SK-N-SH treated with all-trans-retinoic acid at 6 μM for 48 hours (cell line): ENCODE results near the gene RTCB.
A peak's percentile ranks its signal among the peaks of the same experiment; 100 is the strongest.

ENCODE experiments used
- ATAC-seq: fragments of 200-7000 bp; cut with Tn5 transposase; 3 replicates; pipeline ENCODE4 v1.9.1; 2020; ENCODE audit warnings: mild to moderate bottlenecking, moderate library complexity
- BACH2 ChIP-seq: fragments of 250-450 bp; sonication (Bioruptor Pico); IDR thresholded peaks from 2 replicates; pipeline ENCODE4 v1.9.0; 2021; ENCODE audit warnings: mild to moderate bottlenecking, borderline replicate concordance
- CREB5 ChIP-seq: fragments of 250-450 bp; sonication (Bioruptor Pico); IDR thresholded peaks from 2 replicates; pipeline ENCODE4 v1.5.1; 2020; ENCODE audit warnings: low read depth, mild to moderate bottlenecking, moderate library complexity
- CSDC2 ChIP-seq: fragments of 250-450 bp; sonication (Bioruptor Pico); IDR thresholded peaks from 2 replicates; pipeline ENCODE4 v1.5.0; 2020; ENCODE audit warnings: mild to moderate bottlenecking, moderate library complexity
- CSRNP3 ChIP-seq: fragments of 250-450 bp; sonication (Bioruptor Pico); IDR thresholded peaks from 2 replicates; pipeline ENCODE4 v1.5.1; 2021; ENCODE audit warnings: mild to moderate bottlenecking, moderate library complexity
- ESRRG ChIP-seq: fragments of 250-450 bp; sonication (Bioruptor Pico); IDR thresholded peaks from 2 replicates; pipeline ENCODE4 v1.6.1; 2021; ENCODE audit warnings: mild to moderate bottlenecking
- GLIS3 ChIP-seq: fragments of 250-450 bp; sonication (Bioruptor Pico); IDR thresholded peaks from 2 replicates; pipeline ENCODE4 v1.5.0; 2020; ENCODE audit warnings: mild to moderate bottlenecking, moderate library complexity
- ISL1 ChIP-seq: fragments of 250-450 bp; sonication (Bioruptor Pico); IDR thresholded peaks from 2 replicates; pipeline ENCODE4 v2.1.2; 2022; ENCODE audit warnings: mild to moderate bottlenecking, moderate library complexity
- OSR1 ChIP-seq: fragments of 250-450 bp; sonication (Bioruptor Pico); IDR thresholded peaks from 2 replicates; pipeline ENCODE4 v1.8.0; 2022; ENCODE audit warnings: moderate library complexity, mild to moderate bottlenecking, inconsistent platforms
- PPARA ChIP-seq: fragments of 250-450 bp; sonication (Bioruptor Pico); IDR thresholded peaks from 2 replicates; pipeline ENCODE4 v1.5.0; 2020; ENCODE audit warnings: mild to moderate bottlenecking, borderline replicate concordance
- SNAI2 ChIP-seq: fragments of 250-450 bp; sonication (Bioruptor Pico); IDR thresholded peaks from 2 replicates; pipeline ENCODE4 v1.5.0; 2020; ENCODE audit warnings: mild to moderate bottlenecking, moderate library complexity
- TCF4 ChIP-seq: fragments of 250-450 bp; sonication (Bioruptor Pico); IDR thresholded peaks from 2 replicates; pipeline ENCODE4 v1.8.0; 2021; ENCODE audit warnings: mild to moderate bottlenecking, moderate library complexity, borderline replicate concordance
- TOX ChIP-seq: fragments of 250-450 bp; sonication (Bioruptor Pico); IDR thresholded peaks from 2 replicates; pipeline ENCODE4 v1.8.0; 2021; ENCODE audit warnings: mild to moderate bottlenecking, moderate library complexity, borderline replicate concordance
- TSHZ2 ChIP-seq: fragments of 250-450 bp; sonication (Bioruptor Pico); IDR thresholded peaks from 2 replicates; pipeline ENCODE4 v1.5.0; 2020; ENCODE audit warnings: mild to moderate bottlenecking, moderate library complexity
- ZC3H10 ChIP-seq: fragments of 250-450 bp; sonication (Bioruptor Pico); IDR thresholded peaks from 2 replicates; pipeline ENCODE4 v1.5.1; 2021; ENCODE audit warnings: mild to moderate bottlenecking, moderate library complexity
- ZFP3 ChIP-seq: fragments of 250-450 bp; sonication (Bioruptor Pico); IDR thresholded peaks from 2 replicates; pipeline ENCODE4 v1.5.0; 2020; ENCODE audit warnings: mild to moderate bottlenecking, moderate library complexity
- ZFP30 ChIP-seq: fragments of 450-650 bp; formaldehyde crosslinking; IDR thresholded peaks from 2 replicates; pipeline ENCODE4 v1.5.0; 2022; ENCODE audit warnings: mild to moderate bottlenecking, moderate library complexity
- ZNF70 ChIP-seq: fragments of 450-650 bp; formaldehyde crosslinking; IDR thresholded peaks from 2 replicates; pipeline ENCODE4 v1.5.0; 2020; ENCODE audit warnings: mild to moderate bottlenecking, moderate library complexity
- ZNF8 ChIP-seq: fragments of 450-650 bp; formaldehyde crosslinking; IDR thresholded peaks from 2 replicates; pipeline ENCODE4 v1.5.0; 2020; ENCODE audit warnings: mild to moderate bottlenecking, moderate library complexity
- TF ChIP-seq, protein P1 (sequence below): fragments of 250-450 bp; sonication (Bioruptor Pico); IDR thresholded peaks from 2 replicates; pipeline ENCODE4 v1.8.0; 2021; ENCODE audit warnings: low read depth, mild to moderate bottlenecking, moderate library complexity, borderline replicate concordance
- TF ChIP-seq, protein P2 (sequence below): fragments of 250-450 bp; sonication (Bioruptor Pico); IDR thresholded peaks from 2 replicates; pipeline ENCODE4 v1.8.0; 2020; ENCODE audit warnings: mild to moderate bottlenecking, moderate library complexity, borderline replicate concordance

RTCB gene

GRCh38 chr22:32355760-32356159 lies 56.3 kb downstream of the RTCB start (continued):
- no peak for TF ChIP-seq ZNF8 (CRISPR knock-in tag)

- TF ChIP-seq TSHZ2 (CRISPR knock-in tag) (no peak), GLIS3 (no peak), ZNF8 (CRISPR knock-in tag) (no peak), SNAI2 (CRISPR knock-in tag) (no peak), ZFP30 (CRISPR knock-in tag) (no peak), ESRRG (CRISPR knock-in tag) (no peak), ZFP3 (no peak), TOX (CRISPR knock-in tag) (no peak), ISL1 (CRISPR knock-in tag) (no peak), CREB5 (CRISPR knock-in tag) (no peak), PPARA (CRISPR knock-in tag) (no peak), ZNF70 (CRISPR knock-in tag) (no peak)
- TF ChIP-seq, protein P1, sequence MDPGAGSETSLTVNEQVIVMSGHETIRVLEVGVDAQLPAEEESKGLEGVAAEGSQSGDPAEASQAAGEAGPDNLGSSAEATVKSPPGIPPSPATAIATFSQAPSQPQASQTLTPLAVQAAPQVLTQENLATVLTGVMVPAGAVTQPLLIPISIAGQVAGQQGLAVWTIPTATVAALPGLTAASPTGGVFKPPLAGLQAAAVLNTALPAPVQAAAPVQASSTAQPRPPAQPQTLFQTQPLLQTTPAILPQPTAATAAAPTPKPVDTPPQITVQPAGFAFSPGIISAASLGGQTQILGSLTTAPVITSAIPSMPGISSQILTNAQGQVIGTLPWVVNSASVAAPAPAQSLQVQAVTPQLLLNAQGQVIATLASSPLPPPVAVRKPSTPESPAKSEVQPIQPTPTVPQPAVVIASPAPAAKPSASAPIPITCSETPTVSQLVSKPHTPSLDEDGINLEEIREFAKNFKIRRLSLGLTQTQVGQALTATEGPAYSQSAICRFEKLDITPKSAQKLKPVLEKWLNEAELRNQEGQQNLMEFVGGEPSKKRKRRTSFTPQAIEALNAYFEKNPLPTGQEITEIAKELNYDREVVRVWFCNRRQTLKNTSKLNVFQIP (CRISPR knock-in tag) = no peak
- TF ChIP-seq, protein P2, sequence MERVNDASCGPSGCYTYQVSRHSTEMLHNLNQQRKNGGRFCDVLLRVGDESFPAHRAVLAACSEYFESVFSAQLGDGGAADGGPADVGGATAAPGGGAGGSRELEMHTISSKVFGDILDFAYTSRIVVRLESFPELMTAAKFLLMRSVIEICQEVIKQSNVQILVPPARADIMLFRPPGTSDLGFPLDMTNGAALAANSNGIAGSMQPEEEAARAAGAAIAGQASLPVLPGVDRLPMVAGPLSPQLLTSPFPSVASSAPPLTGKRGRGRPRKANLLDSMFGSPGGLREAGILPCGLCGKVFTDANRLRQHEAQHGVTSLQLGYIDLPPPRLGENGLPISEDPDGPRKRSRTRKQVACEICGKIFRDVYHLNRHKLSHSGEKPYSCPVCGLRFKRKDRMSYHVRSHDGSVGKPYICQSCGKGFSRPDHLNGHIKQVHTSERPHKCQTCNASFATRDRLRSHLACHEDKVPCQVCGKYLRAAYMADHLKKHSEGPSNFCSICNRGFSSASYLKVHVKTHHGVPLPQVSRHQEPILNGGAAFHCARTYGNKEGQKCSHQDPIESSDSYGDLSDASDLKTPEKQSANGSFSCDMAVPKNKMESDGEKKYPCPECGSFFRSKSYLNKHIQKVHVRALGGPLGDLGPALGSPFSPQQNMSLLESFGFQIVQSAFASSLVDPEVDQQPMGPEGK (CRISPR knock-in tag) = no peak
- TF ChIP-seq, all 23 proteins: peak for 0
- peak; percentile 56; the same call in 2 of the 3 replicates for ATAC-seq
Observed at GRCh38 chr22:32354360-32355351, 57.4 kb downstream of the RTCB start.

GRCh38 chr22:32353840-32354239 lies 58.2 kb downstream of the RTCB start:
- TF ChIP-seq BACH2 (CRISPR knock-in tag) = no peak
- TF ChIP-seq ZNF70 (CRISPR knock-in tag) = no peak
- TF ChIP-seq ISL1 (CRISPR knock-in tag) = no peak
- TF ChIP-seq CSDC2 = no peak
- no peak for TF ChIP-seq ZC3H10 (CRISPR knock-in tag)
- TF ChIP-seq TOX (CRISPR knock-in tag) = no peak
- TF ChIP-seq ZNF8 (CRISPR knock-in tag) = no peak
- TF ChIP-seq, protein P2 (CRISPR knock-in tag) = no peak
- no peak for TF ChIP-seq ZFP3
- no peak for TF ChIP-seq OSR1
- TF ChIP-seq TCF4 (CRISPR knock-in tag) = no peak
- TF ChIP-seq CSRNP3 = no peak
- TF ChIP-seq SNAI2 (CRISPR knock-in tag) = no peak
- ATAC-seq = no peak
